HepG2 (cell line): ENCODE data around the gene MASP1. TPM values are rescaled to one million over a fixed set of nuclear protein-coding genes. Genes with fewer than 3 reads are reported as not detected.
A peak's percentile ranks its signal among the peaks of the same experiment; 100 is the strongest.

ENCODE experiments used
- CEBPG ChIP-seq: IDR thresholded peaks from 2 replicates; pipeline ENCODE4 v1.6.1; 2016
- DMTF1 ChIP-seq: sonication (generic); formaldehyde crosslinking; IDR thresholded peaks from 2 replicates; pipeline ENCODE4 v1.4.0; 2020; ENCODE audit warnings: mild to moderate bottlenecking, missing genetic modification reagents
- ELF3 ChIP-seq: IDR thresholded peaks from 2 replicates; pipeline ENCODE4 v1.6.1; 2016; ENCODE audit warnings: missing genetic modification reagents, missing compliant biosample characterization
- FOXA3 ChIP-seq: IDR thresholded peaks from 2 replicates; pipeline ENCODE4 v1.6.1; 2016; ENCODE audit warnings: missing genetic modification reagents, missing compliant biosample characterization
- HIVEP1 ChIP-seq: sonication (generic); formaldehyde crosslinking; IDR thresholded peaks from 2 replicates; pipeline ENCODE4 v1.4.0; 2020; ENCODE audit warnings: mild to moderate bottlenecking, missing genetic modification reagents
- KLF11 ChIP-seq: IDR thresholded peaks from 2 replicates; pipeline ENCODE4 v1.6.1; 2016; ENCODE audit warnings: missing compliant biosample characterization
- MED1 ChIP-seq: sonication (generic); formaldehyde crosslinking; IDR thresholded peaks from 2 replicates; pipeline ENCODE4 v1.4.0; 2020; ENCODE audit warnings: missing genetic modification reagents
- NPAS2 ChIP-seq: sonication (generic); formaldehyde crosslinking; IDR thresholded peaks from 2 replicates; pipeline ENCODE4 v1.8.0; 2022; ENCODE audit warnings: mild to moderate bottlenecking, missing genetic modification reagents, borderline replicate concordance
- RELA ChIP-seq: sonication (generic); formaldehyde crosslinking; IDR thresholded peaks from 2 replicates; pipeline ENCODE4 v1.4.0; 2020; ENCODE audit warnings: missing genetic modification reagents
- SP5 ChIP-seq: IDR thresholded peaks from 2 replicates; pipeline ENCODE4 v1.6.1; 2016; ENCODE audit warnings: low read depth, borderline replicate concordance
- TBL1XR1 ChIP-seq: fragments of 150-350 bp; IDR thresholded peaks from 2 replicates; pipeline ENCODE4 v1.6.1; 2014; ENCODE audit warnings: borderline replicate concordance, low read length; ENCODE audit not compliant: partially characterized antibody
- ZKSCAN1 ChIP-seq: fragments of 150-350 bp; IDR thresholded peaks from 2 replicates; pipeline ENCODE4 v1.6.1; 2014; ENCODE audit warnings: low read length
- ZNF235 ChIP-seq: sonication (generic); formaldehyde crosslinking; IDR thresholded peaks from 2 replicates; pipeline ENCODE4 v1.8.1; 2023; ENCODE audit warnings: mild to moderate bottlenecking, missing genetic modification reagents, borderline replicate concordance
- ZNF878 ChIP-seq: sonication (generic); formaldehyde crosslinking; IDR thresholded peaks from 2 replicates; pipeline ENCODE4 v1.8.1; 2023; ENCODE audit warnings: mild to moderate bottlenecking, missing genetic modification reagents, moderate library complexity
- polyA plus RNA-seq, 8 experiments: library from polyadenylated mRNA; depleted of rRNA in 3 of 8; stranded (reverse) in 7 of 8; unstranded in 1 of 8; fragments of >200 nt; fragmentation: Illumina TruSeq in 4 of 8; extraction: Trizol in 4 of 8; gene quantifications; 2 replicates each; pipeline versions ENCODE4 v1.2.1 to v1.2.3, GENCODE V29; 2011 to 2016; ENCODE audit warnings: low read depth in 4 of 8, missing spikeins in 1 of 8, mixed read lengths in 1 of 8; ENCODE audit not compliant: insufficient read depth in 1 of 8
- total RNA-seq, 5 experiments: library from RNA; depleted of rRNA; stranded (reverse); fragments of >200 nt; fragmentation: Illumina TruSeq; extraction: Trizol; gene quantifications; 2 replicates each; pipeline ENCODE4 v1.2.3, GENCODE V29; 2016; ENCODE audit warnings: low read depth in 1 of 5
- TF ChIP-seq, protein P1 (sequence below): sonication (generic); formaldehyde crosslinking; IDR thresholded peaks from 2 replicates; pipeline ENCODE4 v1.5.0; 2020; ENCODE audit warnings: missing genetic modification reagents, mild to moderate bottlenecking, borderline replicate concordance
- TF ChIP-seq, protein P2 (sequence below): IDR thresholded peaks from 2 replicates; pipeline ENCODE4 v1.6.1; 2016; ENCODE audit warnings: low read depth, missing genetic modification reagents, missing compliant biosample characterization
- TF ChIP-seq, protein P3 (sequence below): sonication (generic); formaldehyde crosslinking; IDR thresholded peaks from 2 replicates; pipeline ENCODE4 v1.8.0; 2022; ENCODE audit warnings: missing genetic modification reagents, low read depth, mild to moderate bottlenecking, borderline replicate concordance
- TF ChIP-seq, protein P4 (sequence below): sonication (generic); formaldehyde crosslinking; IDR thresholded peaks from 2 replicates; pipeline ENCODE4 v1.5.0; 2020; ENCODE audit warnings: mild to moderate bottlenecking, missing genetic modification reagents

Gene MASP1
- total and polyA plus RNA-seq, 2 of the 13 experiments (the other 11 are each of a cell fraction or from before 2014, with no cell fraction given): 10.8 to 56.0 TPM

DNA sequence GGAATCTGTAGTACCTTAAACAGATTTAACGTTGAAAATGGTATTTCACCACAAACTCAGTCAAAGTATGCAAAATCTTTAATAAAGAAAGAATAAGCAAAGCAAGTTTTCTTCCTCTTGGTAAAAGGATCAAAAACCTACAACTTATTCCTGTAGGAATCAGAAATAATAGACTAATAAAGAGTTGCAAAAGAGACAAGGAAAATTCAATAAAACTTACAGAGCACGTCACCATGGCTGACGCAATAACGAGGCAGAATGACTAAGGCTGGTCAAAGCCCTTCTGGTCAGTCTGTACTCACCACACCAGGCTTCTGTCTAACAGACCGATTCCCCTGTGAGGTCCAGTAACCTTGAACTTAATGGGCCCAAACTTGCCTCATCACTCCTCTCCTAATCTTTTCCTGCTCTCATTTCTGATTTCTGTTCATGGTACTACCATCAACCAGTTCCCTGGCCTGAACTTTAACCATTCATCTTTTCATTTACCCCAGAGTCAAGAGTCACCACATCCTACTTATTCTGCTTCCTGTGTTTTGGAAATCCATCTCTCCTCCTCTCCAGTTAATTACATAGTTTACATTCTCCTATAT is 5.0 kb downstream of the MASP1 start (continued):
- TF ChIP-seq DMTF1 (no peak), ZNF235 (no peak), CEBPG (CRISPR knock-in tag) (peak; percentile 99), KLF11 (CRISPR knock-in tag) (no peak), MED1 (CRISPR knock-in tag) (peak; percentile 96), SP5 (CRISPR knock-in tag) (no peak), RELA (CRISPR knock-in tag) (no peak), ZKSCAN1 (no peak), NPAS2 (CRISPR knock-in tag) (no peak), ELF3 (peak; percentile 78), FOXA3 (CRISPR knock-in tag) (peak; percentile 70), ZNF878 (CRISPR knock-in tag) (no peak), HIVEP1 (CRISPR knock-in tag) (no peak), TBL1XR1 (peak; percentile 65)
- TF ChIP-seq, protein P1, sequence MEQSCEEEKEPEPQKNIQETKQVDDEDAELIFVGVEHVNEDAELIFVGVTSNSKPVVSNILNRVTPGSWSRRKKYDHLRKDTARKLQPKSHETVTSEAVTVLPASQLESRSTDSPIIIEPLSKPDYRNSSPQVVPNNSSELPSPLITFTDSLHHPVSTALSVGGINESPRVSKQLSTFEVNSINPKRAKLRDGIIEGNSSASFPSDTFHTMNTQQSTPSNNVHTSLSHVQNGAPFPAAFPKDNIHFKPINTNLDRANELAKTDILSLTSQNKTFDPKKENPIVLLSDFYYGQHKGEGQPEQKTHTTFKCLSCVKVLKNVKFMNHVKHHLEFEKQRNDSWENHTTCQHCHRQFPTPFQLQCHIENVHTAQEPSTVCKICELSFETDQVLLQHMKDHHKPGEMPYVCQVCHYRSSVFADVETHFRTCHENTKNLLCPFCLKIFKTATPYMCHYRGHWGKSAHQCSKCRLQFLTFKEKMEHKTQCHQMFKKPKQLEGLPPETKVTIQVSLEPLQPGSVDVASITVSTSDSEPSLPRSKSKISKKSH (CRISPR knock-in tag): no peak
- TF ChIP-seq, protein P2, sequence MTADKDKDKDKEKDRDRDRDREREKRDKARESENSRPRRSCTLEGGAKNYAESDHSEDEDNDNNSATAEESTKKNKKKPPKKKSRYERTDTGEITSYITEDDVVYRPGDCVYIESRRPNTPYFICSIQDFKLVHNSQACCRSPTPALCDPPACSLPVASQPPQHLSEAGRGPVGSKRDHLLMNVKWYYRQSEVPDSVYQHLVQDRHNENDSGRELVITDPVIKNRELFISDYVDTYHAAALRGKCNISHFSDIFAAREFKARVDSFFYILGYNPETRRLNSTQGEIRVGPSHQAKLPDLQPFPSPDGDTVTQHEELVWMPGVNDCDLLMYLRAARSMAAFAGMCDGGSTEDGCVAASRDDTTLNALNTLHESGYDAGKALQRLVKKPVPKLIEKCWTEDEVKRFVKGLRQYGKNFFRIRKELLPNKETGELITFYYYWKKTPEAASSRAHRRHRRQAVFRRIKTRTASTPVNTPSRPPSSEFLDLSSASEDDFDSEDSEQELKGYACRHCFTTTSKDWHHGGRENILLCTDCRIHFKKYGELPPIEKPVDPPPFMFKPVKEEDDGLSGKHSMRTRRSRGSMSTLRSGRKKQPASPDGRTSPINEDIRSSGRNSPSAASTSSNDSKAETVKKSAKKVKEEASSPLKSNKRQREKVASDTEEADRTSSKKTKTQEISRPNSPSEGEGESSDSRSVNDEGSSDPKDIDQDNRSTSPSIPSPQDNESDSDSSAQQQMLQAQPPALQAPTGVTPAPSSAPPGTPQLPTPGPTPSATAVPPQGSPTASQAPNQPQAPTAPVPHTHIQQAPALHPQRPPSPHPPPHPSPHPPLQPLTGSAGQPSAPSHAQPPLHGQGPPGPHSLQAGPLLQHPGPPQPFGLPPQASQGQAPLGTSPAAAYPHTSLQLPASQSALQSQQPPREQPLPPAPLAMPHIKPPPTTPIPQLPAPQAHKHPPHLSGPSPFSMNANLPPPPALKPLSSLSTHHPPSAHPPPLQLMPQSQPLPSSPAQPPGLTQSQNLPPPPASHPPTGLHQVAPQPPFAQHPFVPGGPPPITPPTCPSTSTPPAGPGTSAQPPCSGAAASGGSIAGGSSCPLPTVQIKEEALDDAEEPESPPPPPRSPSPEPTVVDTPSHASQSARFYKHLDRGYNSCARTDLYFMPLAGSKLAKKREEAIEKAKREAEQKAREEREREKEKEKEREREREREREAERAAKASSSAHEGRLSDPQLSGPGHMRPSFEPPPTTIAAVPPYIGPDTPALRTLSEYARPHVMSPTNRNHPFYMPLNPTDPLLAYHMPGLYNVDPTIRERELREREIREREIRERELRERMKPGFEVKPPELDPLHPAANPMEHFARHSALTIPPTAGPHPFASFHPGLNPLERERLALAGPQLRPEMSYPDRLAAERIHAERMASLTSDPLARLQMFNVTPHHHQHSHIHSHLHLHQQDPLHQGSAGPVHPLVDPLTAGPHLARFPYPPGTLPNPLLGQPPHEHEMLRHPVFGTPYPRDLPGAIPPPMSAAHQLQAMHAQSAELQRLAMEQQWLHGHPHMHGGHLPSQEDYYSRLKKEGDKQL: no peak; the same call in 1 of the 2 replicates
- TF ChIP-seq, protein P3, sequence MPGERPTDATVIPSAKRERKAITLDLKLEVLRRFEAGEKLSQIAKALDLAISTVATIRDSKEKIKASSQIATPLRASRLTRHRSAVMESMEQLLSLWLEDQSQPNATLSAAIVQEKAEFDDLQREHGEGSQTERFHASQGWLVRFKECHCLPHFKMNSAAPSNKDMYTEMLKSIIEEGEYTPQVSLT (CRISPR knock-in tag): no peak
- TF ChIP-seq, protein P4, sequence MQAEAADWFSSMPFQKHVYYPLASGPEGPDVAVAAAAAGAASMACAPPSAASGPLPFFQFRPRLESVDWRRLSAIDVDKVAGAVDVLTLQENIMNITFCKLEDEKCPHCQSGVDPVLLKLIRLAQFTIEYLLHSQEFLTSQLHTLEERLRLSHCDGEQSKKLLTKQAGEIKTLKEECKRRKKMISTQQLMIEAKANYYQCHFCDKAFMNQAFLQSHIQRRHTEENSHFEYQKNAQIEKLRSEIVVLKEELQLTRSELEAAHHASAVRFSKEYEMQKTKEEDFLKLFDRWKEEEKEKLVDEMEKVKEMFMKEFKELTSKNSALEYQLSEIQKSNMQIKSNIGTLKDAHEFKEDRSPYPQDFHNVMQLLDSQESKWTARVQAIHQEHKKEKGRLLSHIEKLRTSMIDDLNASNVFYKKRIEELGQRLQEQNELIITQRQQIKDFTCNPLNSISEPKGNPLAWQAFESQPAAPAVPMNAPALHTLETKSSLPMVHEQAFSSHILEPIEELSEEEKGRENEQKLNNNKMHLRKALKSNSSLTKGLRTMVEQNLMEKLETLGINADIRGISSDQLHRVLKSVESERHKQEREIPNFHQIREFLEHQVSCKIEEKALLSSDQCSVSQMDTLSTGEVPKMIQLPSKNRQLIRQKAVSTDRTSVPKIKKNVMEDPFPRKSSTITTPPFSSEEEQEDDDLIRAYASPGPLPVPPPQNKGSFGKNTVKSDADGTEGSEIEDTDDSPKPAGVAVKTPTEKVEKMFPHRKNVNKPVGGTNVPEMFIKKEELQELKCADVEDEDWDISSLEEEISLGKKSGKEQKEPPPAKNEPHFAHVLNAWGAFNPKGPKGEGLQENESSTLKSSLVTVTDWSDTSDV (CRISPR knock-in tag): no peak
